Duodenal mucosa (tissue), 2 donors: ENCODE measurements around the gene PGAP3.

ENCODE experiments used
- H3K27ac ChIP-seq: one replicate; pipeline ENCODE4 v1.7.0; 2013; ENCODE audit warnings: low read depth, low read length
- H3K27me3 ChIP-seq, 2 donors: one replicate each; pipeline ENCODE4 v1.7.0; 2013; ENCODE audit warnings: low read length in 2 of 2, control low read depth in 1 of 2; ENCODE audit not compliant: insufficient read depth in 2 of 2, control insufficient read depth in 1 of 2
- H3K36me3 ChIP-seq, 2 donors: one replicate each; pipeline ENCODE4 v1.7.0; 2013; ENCODE audit warnings: low read length in 2 of 2, control low read depth in 1 of 2; ENCODE audit not compliant: insufficient read depth in 2 of 2, control insufficient read depth in 1 of 2
- H3K4me1 ChIP-seq, 2 donors: one replicate each; pipeline ENCODE4 v1.7.0; 2013; ENCODE audit warnings: low read length in 2 of 2, control low read depth in 1 of 2; ENCODE audit not compliant: insufficient read depth in 2 of 2, control insufficient read depth in 1 of 2
- H3K4me3 ChIP-seq, 2 donors: one replicate each; pipeline ENCODE4 v1.7.0; 2013; ENCODE audit warnings: low read length in 2 of 2, low read depth in 1 of 2
- H3K9ac ChIP-seq, 2 donors: one replicate each; pipeline ENCODE4 v1.7.0; 2013; ENCODE audit warnings: low read length in 2 of 2, low read depth in 1 of 2
- H3K9me3 ChIP-seq, 2 donors: one replicate each; pipeline ENCODE4 v1.7.0; 2013; ENCODE audit warnings: low read length in 2 of 2, control low read depth in 1 of 2; ENCODE audit not compliant: control insufficient read depth in 1 of 2

The PGAP3 gene

GRCh38 chr17:39659279-39660010, 28.4 kb downstream of the PGAP3 start:
- no peak overlapping the region for H3K4me3 ChIP-seq
- peaks cover 35 to 52% of the 10 kb centered on the region in 2 donors for H3K36me3 ChIP-seq
- no peaks in the 10 kb centered on the region for H3K27me3 ChIP-seq
- H3K9me3 ChIP-seq: no peaks in the 10 kb centered on the region
- peak overlapping the region; percentile 25 for H3K27ac ChIP-seq
- no peak overlapping the region for H3K9ac ChIP-seq
- peaks cover 23 to 27% of the 10 kb centered on the region in 2 donors for H3K4me1 ChIP-seq

- Histone ChIP-seq H3K9me3 (no peaks in the 10 kb centered on the region), H3K4me1 (peaks cover 16 to 21% of the 10 kb centered on the region in 2 donors), H3K4me3 (no peak overlapping the region), H3K9ac (no peak overlapping the region), H3K27ac (no peak overlapping the region), H3K36me3 (peaks cover 35 to 52% of the 10 kb centered on the region in 2 donors), H3K27me3 (no peaks in the 10 kb centered on the region)
Measured at GRCh38 chr17:39658760-39659159, 29.1 kb downstream of the PGAP3 start.

GRCh38 chr17:39658346-39658745, 29.5 kb downstream of the PGAP3 start:
- H3K4me1 ChIP-seq: peaks cover 14 to 24% of the 10 kb centered on the region in 2 donors
- peaks cover 35 to 52% of the 10 kb centered on the region in 2 donors for H3K36me3 ChIP-seq
- no peaks in the 10 kb centered on the region for H3K9me3 ChIP-seq
- no peaks in the 10 kb centered on the region for H3K27me3 ChIP-seq
- H3K27ac ChIP-seq: no peak overlapping the region
- H3K4me3 ChIP-seq: no peak overlapping the region
- no peak overlapping the region for H3K9ac ChIP-seq

- Histone ChIP-seq H3K9ac (no peak overlapping the region), H3K27me3 (no peaks in the 10 kb centered on the region), H3K4me3 (no peak overlapping the region), H3K4me1 (peaks cover 15 to 31% of the 10 kb centered on the region in 2 donors), H3K9me3 (no peaks in the 10 kb centered on the region), H3K27ac (no peak overlapping the region), H3K36me3 (peaks cover 25 to 33% of the 10 kb centered on the region in 2 donors)
Measured at GRCh38 chr17:39655105-39655504, 32.8 kb downstream of the PGAP3 start.

DNA sequence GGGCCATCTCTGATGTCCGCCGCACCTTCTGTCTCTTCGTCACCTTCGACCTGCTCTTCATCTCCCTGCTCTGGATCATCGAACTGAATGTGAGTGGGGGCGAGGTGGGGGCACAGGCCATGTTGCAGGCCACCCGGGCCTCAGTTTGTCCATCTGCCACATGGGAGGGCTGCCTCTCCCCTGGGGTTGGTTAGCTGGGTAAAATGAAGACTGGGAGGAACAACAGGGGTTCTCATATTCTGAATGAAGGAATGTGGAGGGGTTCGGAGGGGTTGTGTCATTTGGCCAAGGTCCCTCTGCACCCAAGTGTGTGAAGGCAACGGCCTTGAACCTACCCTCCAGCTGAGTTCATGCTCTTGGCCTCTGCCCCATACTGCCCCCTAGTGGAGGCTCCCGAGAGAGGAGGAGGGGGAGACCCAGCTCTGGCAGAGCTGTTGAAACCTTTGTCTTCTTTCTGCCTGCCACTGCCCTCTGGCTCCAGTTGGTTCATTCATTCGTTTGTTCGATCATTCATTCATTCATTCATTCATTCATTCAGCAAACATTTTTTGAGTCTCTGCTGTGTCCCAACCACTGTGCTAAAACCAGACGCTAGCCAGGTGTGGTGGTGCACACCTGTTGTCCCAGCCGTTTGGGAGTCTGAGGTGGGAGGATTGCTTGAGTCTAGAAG, 34.1 kb downstream of the PGAP3 start:
- Histone ChIP-seq H3K4me1 (peaks cover 15 to 31% of the 10 kb centered on the region in 2 donors), H3K4me3 (no peak overlapping the region), H3K36me3 (peaks cover 19 to 31% of the 10 kb centered on the region in 2 donors), H3K27ac (no peak overlapping the region), H3K9me3 (no peaks in the 10 kb centered on the region), H3K27me3 (no peaks in the 10 kb centered on the region), H3K9ac (peak overlapping the region in 1 of 2 donors; percentile 1)

DNA sequence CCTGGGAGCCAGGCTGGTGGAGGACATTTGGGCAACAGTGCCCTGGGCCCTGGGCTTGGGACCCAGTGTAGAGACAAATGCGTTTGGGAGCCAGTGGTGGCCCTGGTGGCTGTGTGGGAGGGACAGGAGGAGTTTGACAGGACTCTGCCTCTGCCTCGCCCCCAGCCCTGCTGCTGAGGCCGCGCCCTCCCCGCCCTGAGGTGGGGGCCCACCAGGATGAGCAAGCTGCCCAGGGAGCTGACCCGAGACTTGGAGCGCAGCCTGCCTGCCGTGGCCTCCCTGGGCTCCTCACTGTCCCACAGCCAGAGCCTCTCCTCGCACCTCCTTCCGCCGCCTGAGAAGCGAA, 34.6 kb downstream of the PGAP3 start:
- Histone ChIP-seq H3K4me3 (no peak overlapping the region), H3K9me3 (no peaks in the 10 kb centered on the region), H3K9ac (peak overlapping the region in 1 of 2 donors; percentile 1), H3K36me3 (peaks cover 15 to 26% of the 10 kb centered on the region in 2 donors), H3K27me3 (no peaks in the 10 kb centered on the region), H3K4me1 (peaks cover 15 to 34% of the 10 kb centered on the region in 2 donors), H3K27ac (no peak overlapping the region)

- Histone ChIP-seq H3K9ac (peak overlapping the region in 1 of 2 donors; percentile 4), H3K9me3 (no peaks in the 10 kb centered on the region), H3K27me3 (no peaks in the 10 kb centered on the region), H3K27ac (no peak overlapping the region), H3K4me3 (no peak overlapping the region), H3K36me3 (peaks cover 11 to 22% of the 10 kb centered on the region in 2 donors), H3K4me1 (peaks cover 15 to 35% of the 10 kb centered on the region in 2 donors)
Measured at GRCh38 chr17:39652587-39653315, 35.1 kb downstream of the PGAP3 start.

DNA sequence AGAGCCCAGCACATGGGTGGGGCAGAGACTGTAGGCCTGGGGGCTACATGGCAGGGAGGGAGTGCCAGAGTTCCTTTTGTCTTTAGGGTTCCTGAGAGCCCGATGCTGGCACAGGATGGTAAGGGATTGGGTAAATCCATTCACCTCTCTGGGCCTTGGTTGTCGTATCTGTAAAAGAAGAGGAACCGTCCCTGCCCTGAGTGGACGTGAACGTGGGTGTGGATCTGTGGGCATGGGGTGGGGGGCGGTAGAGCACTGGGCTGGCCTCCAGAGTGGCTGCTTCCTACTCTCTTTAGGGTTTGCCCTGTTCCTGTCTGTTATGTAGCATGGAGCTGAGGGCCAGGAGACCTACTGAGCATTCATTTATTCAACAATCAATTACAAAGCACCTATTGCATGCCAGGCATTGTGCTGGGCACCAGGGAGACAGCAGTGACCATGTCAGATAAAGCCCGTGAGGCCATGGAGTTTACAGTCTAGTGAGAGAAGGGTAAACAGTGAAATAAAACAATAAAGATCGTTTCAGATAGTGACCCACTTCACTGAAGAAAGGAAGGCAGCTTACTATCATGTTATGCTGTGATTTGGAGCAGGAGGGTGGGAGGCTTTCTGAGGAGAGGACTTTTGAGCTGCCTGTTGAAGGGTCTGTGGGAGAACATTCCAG, 35.8 kb downstream of the PGAP3 start:
- Histone ChIP-seq H3K27me3 (no peaks in the 10 kb centered on the region), H3K9me3 (no peaks in the 10 kb centered on the region), H3K36me3 (peaks cover 7 to 17% of the 10 kb centered on the region in 2 donors), H3K9ac (peak overlapping the region; percentile 4 to 9), H3K4me3 (no peak overlapping the region), H3K27ac (no peak overlapping the region), H3K4me1 (peaks cover 15 to 35% of the 10 kb centered on the region in 2 donors)

GRCh38 chr17:39650121-39650579, 37.7 kb downstream of the PGAP3 start:
- no peaks in the 10 kb centered on the region for H3K9me3 ChIP-seq
- peaks cover 7 to 11% of the 10 kb centered on the region in 2 donors for H3K36me3 ChIP-seq
- H3K9ac ChIP-seq: no peak overlapping the region
- H3K4me3 ChIP-seq: no peak overlapping the region
- peaks cover 15 to 35% of the 10 kb centered on the region in 2 donors for H3K4me1 ChIP-seq
- H3K27ac ChIP-seq: no peak overlapping the region
- no peaks in the 10 kb centered on the region for H3K27me3 ChIP-seq
